NCI-H187 (cell line): Measurements from ENCODE around the gene UGT1A3.
"Not testable (repeated sequence)": the region's sequence is repeated elsewhere in the genome, so short reads cannot be mapped to it uniquely, and the experiment has no call there.

Source experiments
- DNase-seq, 2 experiments: peaks; one replicate each; lab custom pipeline; 2025; lab: John Stamatoyannopoulos, UW

UGT1A3 gene

GRCh38 chr2:233728723-233729301 lies at the start of gene UGT1A3:
Gene UGT1A3 (plus strand): TSS chr2:233729042. CDS start chr2:233729127, 85 bp downstream.
- DNase-seq = no peak

GRCh38 chr2:233679196-233679595 lies 49.6 kb upstream of the UGT1A3 start:
- DNase-seq = no peak

- DNase-seq = no peak
Observed at GRCh38 chr2:233680361-233681045, 48.3 kb upstream of the UGT1A3 start.

GRCh38 chr2:233681521-233682099 lies 47.2 kb upstream of the UGT1A3 start, which contains the start of gene UGT1A7:
Gene UGT1A7 (plus strand): TSS chr2:233681901. CDS start chr2:233681938, 37 bp downstream.
- DNase-seq = no peak

- no peak for DNase-seq
Observed at GRCh38 chr2:233684640-233685039, 44.2 kb upstream of the UGT1A3 start.

DNA sequence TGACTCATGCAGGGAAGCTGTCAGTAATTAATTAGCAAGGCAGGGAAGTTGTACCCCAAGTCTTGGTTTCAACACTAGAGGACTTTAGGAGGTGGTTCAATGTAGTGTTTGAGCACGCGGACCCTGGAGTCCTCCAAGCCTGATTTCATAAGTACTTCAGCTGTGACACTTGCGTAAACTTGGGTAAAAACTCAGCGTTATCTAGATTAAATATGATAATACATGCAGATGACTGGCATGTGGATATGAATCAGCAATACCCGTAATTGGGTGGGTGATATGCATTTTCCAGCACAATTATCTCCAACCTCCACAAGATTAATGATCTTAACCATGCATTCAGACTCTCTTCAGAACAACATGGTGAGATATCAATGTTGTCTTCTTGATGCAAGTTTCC lies 41.9 kb upstream of the UGT1A3 start:
- no peak for DNase-seq

GRCh38 chr2:233688341-233688740 lies 40.5 kb upstream of the UGT1A3 start:
- DNase-seq = no peak

DNA sequence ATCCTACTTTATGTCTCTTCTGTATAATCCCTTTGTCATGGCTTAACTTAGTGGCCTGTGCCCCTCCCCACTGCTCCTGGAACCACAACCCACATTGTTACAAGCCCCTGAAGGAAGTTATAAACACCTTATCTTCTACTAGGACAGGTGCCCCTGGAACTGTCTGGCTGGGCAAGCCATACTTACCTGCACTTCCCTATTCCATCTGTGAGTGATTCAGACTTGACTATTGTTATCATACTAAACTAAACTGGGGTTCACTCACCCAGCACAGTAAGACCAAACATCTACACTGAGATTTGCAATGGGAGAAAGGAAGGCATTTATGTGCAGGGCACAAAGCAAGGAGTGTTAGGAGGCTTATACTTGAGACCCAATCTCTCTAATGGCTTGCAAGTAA lies 39.8 kb upstream of the UGT1A3 start:
- no peak for DNase-seq

DNA sequence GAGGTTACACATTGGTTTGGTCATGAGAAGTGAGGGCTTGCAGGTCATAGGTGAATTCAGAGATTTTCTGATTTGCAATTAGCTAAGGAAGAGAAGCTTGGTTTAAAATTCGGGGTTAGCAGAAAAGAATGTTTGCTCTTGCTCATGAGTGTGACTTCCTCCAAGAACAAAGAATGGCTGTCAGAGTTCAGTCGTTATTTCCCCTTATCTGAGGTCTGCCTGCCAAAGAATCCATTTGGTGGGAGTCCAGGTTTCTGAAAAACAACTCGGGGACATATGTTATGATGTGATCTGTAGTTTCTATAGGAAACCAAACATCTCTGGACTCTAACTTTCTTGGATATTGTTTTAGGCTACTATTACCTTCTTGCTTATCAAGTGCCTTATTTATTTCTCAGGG lies 39.3 kb upstream of the UGT1A3 start:
- no peak for DNase-seq

- no peak for DNase-seq
Observed at GRCh38 chr2:233690444-233690843, 38.4 kb upstream of the UGT1A3 start.

GRCh38 chr2:233691443-233692433 lies 37.1 kb upstream of the UGT1A3 start:
- no peak for DNase-seq

DNA sequence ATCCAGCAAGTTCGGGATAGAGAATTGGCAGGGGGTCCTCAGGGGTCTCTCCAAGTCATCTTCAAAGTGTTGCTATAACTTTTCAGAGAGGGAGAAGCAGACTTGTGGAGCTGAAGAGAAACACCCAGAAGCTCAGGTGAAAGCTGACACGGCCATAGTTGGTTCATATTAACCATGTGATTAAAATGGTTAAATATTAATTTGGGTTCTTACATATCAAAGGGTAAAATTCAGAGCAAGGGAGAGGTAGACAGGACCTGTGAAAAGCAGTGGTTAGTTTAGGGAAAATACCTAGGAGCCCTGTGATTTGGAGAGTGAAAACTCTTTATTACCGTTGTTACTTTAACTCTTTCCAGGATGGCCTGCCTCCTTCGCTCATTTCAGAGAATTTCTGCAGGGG lies 36.2 kb upstream of the UGT1A3 start, which contains the start of gene UGT1A6:
TSS of gene UGT1A6 (plus strand) at position 243 of the 400 bp plus-strand sequence. CDS start at position 358, 115 bp downstream.
- DNase-seq = no peak

DNA sequence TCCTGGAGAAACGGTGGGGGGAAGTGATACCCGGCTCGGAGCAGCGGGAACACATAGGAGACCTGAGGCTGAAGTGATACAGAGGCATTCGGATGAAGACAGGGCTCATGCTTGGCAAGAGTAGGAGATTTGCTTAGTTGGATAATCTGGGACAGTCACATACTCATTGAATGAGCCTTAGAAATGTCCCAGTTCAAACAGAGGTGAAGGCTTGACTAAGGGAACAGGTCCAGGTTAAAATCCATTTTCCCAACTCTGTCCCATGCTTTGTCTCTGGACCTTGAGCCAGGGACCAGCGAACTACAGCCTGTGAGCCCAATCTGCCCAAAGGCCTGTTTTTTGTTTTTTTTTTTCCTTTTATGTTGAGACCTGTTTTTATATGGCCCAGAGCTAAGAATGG lies 34.9 kb upstream of the UGT1A3 start:
- DNase-seq = no peak

DNA sequence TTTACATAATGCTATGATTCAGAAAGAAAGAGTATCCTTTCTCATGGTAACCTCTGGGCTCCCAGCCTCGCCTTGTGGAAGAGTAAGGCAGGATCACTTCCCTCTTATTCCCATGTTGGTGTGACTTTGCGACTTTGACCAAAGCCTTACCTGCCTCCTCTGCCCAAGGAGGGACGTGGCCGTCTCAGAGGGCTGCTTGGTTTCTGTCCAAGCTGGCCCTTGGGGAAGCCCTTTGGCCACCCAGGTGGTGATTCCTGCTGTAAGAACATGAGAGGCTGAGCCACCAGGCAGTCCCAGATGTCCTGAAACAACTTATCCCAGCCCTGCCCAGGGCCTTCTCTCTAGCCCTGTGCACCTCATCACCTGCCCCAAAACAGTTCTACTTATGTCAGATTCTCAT lies 30.1 kb upstream of the UGT1A3 start:
- no peak for DNase-seq

DNA sequence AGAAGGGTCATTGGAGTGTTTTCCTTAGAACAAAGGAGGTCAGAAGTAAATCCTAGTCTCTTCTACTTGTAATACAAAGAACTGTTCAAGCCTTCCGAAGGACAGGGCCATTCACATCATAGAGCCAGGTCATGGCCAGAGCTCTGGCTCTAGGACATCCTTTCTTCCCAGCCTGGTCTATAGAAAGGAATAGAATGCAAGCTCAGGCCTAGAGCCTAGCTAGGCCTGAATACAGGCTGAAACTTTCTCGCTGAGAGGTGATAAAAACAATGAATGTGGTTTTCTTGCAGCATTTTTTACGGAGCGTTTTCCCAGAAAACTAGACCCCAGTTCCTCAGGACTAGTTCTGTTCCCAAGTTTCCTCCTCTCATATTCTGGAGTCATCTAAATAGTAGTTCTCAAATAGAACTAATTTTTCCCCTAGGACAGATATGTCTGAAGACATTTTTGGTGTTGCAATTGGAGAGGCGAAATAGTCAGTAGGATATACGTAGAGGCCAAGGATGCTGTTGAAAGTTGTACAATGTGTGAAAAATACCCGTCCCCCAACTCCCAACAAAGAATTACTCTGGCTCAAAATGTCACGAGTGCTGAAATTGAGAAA lies 29.3 kb upstream of the UGT1A3 start:
- DNase-seq = no peak

DNA sequence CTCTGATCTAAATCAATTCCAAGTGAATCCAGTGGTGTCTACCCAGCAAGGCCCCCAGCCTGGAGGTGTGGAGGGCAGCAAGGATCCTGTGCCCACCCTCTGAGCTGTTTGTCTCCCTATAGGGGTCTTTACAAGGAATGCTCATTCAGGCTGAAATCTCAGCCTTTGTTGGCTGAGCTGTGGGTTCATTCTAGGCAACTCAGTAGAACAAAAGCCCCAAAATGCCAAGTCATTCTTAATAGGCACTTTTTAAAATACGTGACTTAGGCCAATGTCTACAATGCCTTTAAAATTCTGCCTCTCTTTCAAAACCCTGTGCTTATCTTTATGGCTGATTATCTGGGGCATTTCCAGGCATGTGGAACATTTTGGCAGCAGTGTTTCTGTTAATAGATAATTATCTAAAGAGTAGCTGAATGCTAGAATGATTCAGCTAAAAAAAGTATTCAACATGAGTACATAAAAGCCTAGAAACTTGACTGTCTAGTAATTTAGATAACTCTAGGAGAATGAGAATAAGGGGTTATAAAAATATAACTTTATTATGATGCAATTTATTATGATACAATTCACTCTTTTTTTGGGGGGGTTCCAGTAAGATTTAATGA lies 28.7 kb upstream of the UGT1A3 start:
- DNase-seq = no peak

- DNase-seq = not testable (repeated sequence)
Observed at GRCh38 chr2:233700842-233701241, 28.0 kb upstream of the UGT1A3 start.

- DNase-seq = no peak
Observed at GRCh38 chr2:233702238-233702637, 26.6 kb upstream of the UGT1A3 start.

GRCh38 chr2:233705911-233706506 lies 22.8 kb upstream of the UGT1A3 start:
- no peak for DNase-seq

GRCh38 chr2:233706720-233707119 lies 22.1 kb upstream of the UGT1A3 start:
- DNase-seq = no peak
